A549 (cell line): ENCODE results near the gene SND1. TPM values are rescaled to one million over a fixed set of nuclear protein-coding genes. Genes with fewer than 3 reads are reported as not detected.

Source experiments
- ATAC-seq, 2 experiments: fragments of 200-7000 bp in 1 of 2; fragments of >200 bp in 1 of 2; cut with Nextera tagmentation in 1 of 2; cut with Tn5 transposase in 1 of 2; 3 replicates each; pipeline versions ENCODE4 v1.8.0 to v1.9.1; 2018 to 2020; ENCODE audit warnings: mild to moderate bottlenecking in 1 of 2, moderate library complexity in 1 of 2
- CTCF ChIA-PET: fragments of 300-600 bp; sonication (Branson Sonifier 250); formaldehyde crosslinking; extraction: SDS; loops from one replicate; lab custom pipeline; 2021; ENCODE audit warnings: antibody characterized with exemption, inconsistent platforms; lab: Yijun Ruan, JAX
- POLR2A ChIA-PET: fragments of 350-600 bp; formaldehyde crosslinking; extraction: SDS; loops from one replicate; lab custom pipeline; 2021; ENCODE audit warnings: antibody characterized with exemption, inconsistent platforms; lab: Yijun Ruan, JAX
- DNase-seq, 2 experiments: peaks; one replicate each; pipeline versions ENCODE4 v3.0.0 to v3.0.0-alpha.2; 2011 to 2016; ENCODE audit warnings: low read depth in 1 of 2, low spot score in 1 of 2
- FAIRE-seq: peaks from 2 replicates; lab custom pipeline; 2011; peaks lifted over from hg19 to GRCh38; lab: Jason Lieb, UNC
- H3K27ac ChIP-seq, 2 experiments: fragments of >200 bp; sonication (Bioruptor Twin); formaldehyde crosslinking; 3 replicates each; pipeline ENCODE4 v1.5.1; 2016 to 2017
- H3K4me1 ChIP-seq: fragments of >200 bp; sonication (Bioruptor Twin); formaldehyde crosslinking; 3 replicates; pipeline ENCODE4 v1.6.1; 2016
- H3K4me2 ChIP-seq: fragments of >200 bp; sonication (Bioruptor Twin); formaldehyde crosslinking; 3 replicates; pipeline ENCODE4 v1.6.1; 2016
- H3K4me3 ChIP-seq: fragments of >200 bp; sonication (Bioruptor Twin); formaldehyde crosslinking; 3 replicates; pipeline ENCODE4 v1.5.1; 2016
- H3K9me3 ChIP-seq: fragments of >200 bp; sonication (Bioruptor Twin); formaldehyde crosslinking; 3 replicates; pipeline ENCODE4 v1.6.1; 2016
- BHLHE40 ChIP-seq: IDR thresholded peaks from 2 replicates; pipeline ENCODE4 v1.6.1; 2012; ENCODE audit warnings: low read depth, low read length, inconsistent platforms
- CBX2 ChIP-seq: fragments of 200-600 bp; sonication (generic); IDR thresholded peaks from 2 replicates; pipeline ENCODE4 v1.6.1; 2016; ENCODE audit warnings: low read depth, mild to moderate bottlenecking, borderline replicate concordance
- CEBPB ChIP-seq, 2 experiments: fragments of >200 bp in 1 of 2; sonication (Bioruptor Twin) in 1 of 2; formaldehyde crosslinking in 1 of 2; IDR thresholded peaks; 2 replicates each; pipeline ENCODE4 v1.6.1; 2012 to 2016
- E2F6 ChIP-seq: IDR thresholded peaks from 2 replicates; pipeline ENCODE4 v1.6.1; 2012; ENCODE audit warnings: low read depth, borderline replicate concordance
- ESRRA ChIP-seq: fragments of 150-350 bp; IDR thresholded peaks from 2 replicates; pipeline ENCODE4 v1.6.1; 2014; ENCODE audit warnings: mild to moderate bottlenecking, low read length, borderline replicate concordance
- FOSB ChIP-seq: fragments of 250-450 bp; sonication (Bioruptor Pico); IDR thresholded peaks from 2 replicates; pipeline ENCODE4 v1.5.0; 2020; ENCODE audit warnings: mild to moderate bottlenecking, moderate library complexity
- HES2 ChIP-seq: fragments of >200 bp; sonication (Bioruptor Twin); formaldehyde crosslinking; IDR thresholded peaks from 2 replicates; pipeline ENCODE4 v1.6.1; 2016
- HMGXB4 ChIP-seq: fragments of 250-450 bp; sonication (Bioruptor Pico); IDR thresholded peaks from 2 replicates; pipeline ENCODE4 v1.5.0; 2021; ENCODE audit warnings: mild to moderate bottlenecking, moderate library complexity, borderline replicate concordance
- HOXA7 ChIP-seq: fragments of 250-450 bp; sonication (Bioruptor Pico); IDR thresholded peaks from 2 replicates; pipeline ENCODE4 v1.5.0; 2020; ENCODE audit warnings: mild to moderate bottlenecking, moderate library complexity
- KDM1A ChIP-seq: fragments of 200-600 bp; sonication (generic); IDR thresholded peaks from 2 replicates; pipeline ENCODE4 v1.6.1; 2016; ENCODE audit warnings: low read depth, mild to moderate bottlenecking
- KDM5A ChIP-seq: fragments of 200-600 bp; sonication (generic); IDR thresholded peaks from 2 replicates; pipeline ENCODE4 v1.6.1; 2016; ENCODE audit warnings: antibody characterized with exemption, mild to moderate bottlenecking
- MYC ChIP-seq: IDR thresholded peaks from 2 replicates; pipeline ENCODE4 v1.6.1; 2012; ENCODE audit warnings: mild to moderate bottlenecking, inconsistent platforms, low read length, improper control_type of control experiment, borderline replicate concordance
- NFE2L2 ChIP-seq: fragments of 150-350 bp; conservative IDR thresholded peaks from 2 replicates; pipeline ENCODE4 v1.6.1; 2014; ENCODE audit warnings: low read length
- NR3C1 ChIP-seq: fragments of >200 bp; sonication (Bioruptor Twin); formaldehyde crosslinking; IDR thresholded peaks from 3 replicates; pipeline ENCODE4 v1.6.1; 2017
- POLR2A ChIP-seq: IDR thresholded peaks from 2 replicates; pipeline ENCODE4 v1.6.1; 2012; ENCODE audit warnings: mild to moderate bottlenecking, low read length
- REST ChIP-seq: fragments of 200-600 bp; sonication (generic); IDR thresholded peaks from 2 replicates; pipeline ENCODE4 v1.6.1; 2016; ENCODE audit warnings: antibody characterized with exemption, mild to moderate bottlenecking, moderate library complexity
- TP53 ChIP-seq: fragments of 250-450 bp; sonication (Bioruptor Pico); IDR thresholded peaks from 2 replicates; pipeline ENCODE4 v1.5.0; 2021; ENCODE audit warnings: mild to moderate bottlenecking, moderate library complexity
- WGBS: methylation state at CpG from one replicate; pipeline ENCODE4 v1.1.6; 2017; ENCODE audit errors: missing lambda C conversion rate; 5-methylcytosine and 5-hydroxymethylcytosine counted together
- polyA plus RNA-seq, 4 experiments: library from polyadenylated mRNA; depleted of rRNA in 3 of 4; stranded (reverse); fragments of >200 nt; fragmentation: RNase III in 1 of 4; extraction: RNeasy Plus Mini Kit Qiagen cat#74134 plus additional on column Dnase treatment in 1 of 4; gene quantifications; 2 replicates in 3 of 4; 3 replicates in 1 of 4; pipeline ENCODE4 v1.2.3, GENCODE V29; 2011 to 2017

The SND1 gene
- polyA plus RNA-seq, 2 of the 4 experiments (the other 2 are of a cell fraction): 102 to 138 TPM

- no peak for TF ChIP-seq REST
- TF ChIP-seq TP53 (CRISPR knock-in tag): no peak
- TF ChIP-seq KDM5A: no peak
These were observed 224.4 kb downstream of the SND1 start (continued) for GRCh38 chr7:127876393-127876792.

- DNase-seq (no peak), ATAC-seq (no peak), FAIRE-seq (no peak)
- no peaks in the 10 kb centered on the region for H3K9me3 ChIP-seq
- no peak overlapping the region for H3K27ac ChIP-seq
- no peak overlapping the region for H3K4me2 ChIP-seq
- 0 out of 3 replicates have a peak, but pooled peaks cover 4% of the 10 kb centered on the region for H3K4me1 ChIP-seq
- no peak overlapping the region for H3K4me3 ChIP-seq
- TF ChIP-seq NFE2L2 (0 out of 2 replicates have a peak, but pooled peaks have one; percentile 43), CBX2 (no peak)
- ChIA-PET CTCF (interaction anchor here (1.5 kb wide), 1 partner anchor 9 kb away, joined by 3 read pairs; no protein-coding TSS in a partner anchor), POLR2A (no interaction called here)
- 86% methylated on average over 3 of the region's 3 CpGs for WGBS
These were observed 226.0 kb downstream of the SND1 start for GRCh38 chr7:127877951-127878350.

- ATAC-seq (no peak), FAIRE-seq (no peak), DNase-seq (no peak)
- Histone ChIP-seq H3K4me3 (no peak overlapping the region), H3K27ac (no peak overlapping the region), H3K4me2 (no peak overlapping the region), H3K4me1 (0 out of 3 replicates have a peak, but pooled peaks cover 4% of the 10 kb centered on the region), H3K9me3 (no peaks in the 10 kb centered on the region)
- ChIA-PET POLR2A (no interaction called here), CTCF (interaction anchor here (1.5 kb wide), 1 partner anchor 10 kb away, joined by 3 read pairs; no protein-coding TSS in a partner anchor)
- WGBS: over 99% methylated on average over 3 of the region's 3 CpGs
- TF ChIP-seq HMGXB4 (CRISPR knock-in tag): no peak
- no peak for TF ChIP-seq HOXA7
These were observed 226.8 kb downstream of the SND1 start for GRCh38 chr7:127878791-127879190.

GRCh38 chr7:127879436-127879835, 227.4 kb downstream of the SND1 start:
- no peak for TF ChIP-seq POLR2A
- no peak for TF ChIP-seq FOSB (CRISPR knock-in tag)
- TF ChIP-seq MYC: no peak
- no peak for TF ChIP-seq BHLHE40
- TF ChIP-seq ESRRA: no peak
- TF ChIP-seq E2F6: no peak
- TF ChIP-seq CBX2: no peak
- no peak for TF ChIP-seq NR3C1
- no peak for TF ChIP-seq CEBPB (IDR thresholded peaks at IDR 0.05)
- TF ChIP-seq HES2: no peak
- TF ChIP-seq KDM1A: no peak
- Histone ChIP-seq H3K9me3 (no peaks in the 10 kb centered on the region), H3K4me2 (no peak overlapping the region), H3K27ac (no peak overlapping the region), H3K4me3 (no peak overlapping the region), H3K4me1 (peaks cover 4% of the 10 kb centered on the region; the same call in 1 of the 3 replicates)
- ATAC-seq (no peak), FAIRE-seq (no peak), DNase-seq (no peak)
- CTCF ChIA-PET: interaction anchor here (1.5 kb wide), 1 partner anchor 11 kb away, joined by 3 read pairs; no protein-coding TSS in a partner anchor
- POLR2A ChIA-PET: no interaction called here
- 93% methylated on average over 4 of the region's 4 CpGs for WGBS
